Gastroesophageal sphincter (tissue), 4 donors: ENCODE measurements around the gene SLC37A1. TPM values are rescaled to one million over a fixed set of nuclear protein-coding genes. Genes with fewer than 3 reads are reported as not detected.

Experiments
- ATAC-seq: fragments of 150-250 bp; one replicate; pipeline ENCODE4 v1.9.1; 2016; ENCODE audit warnings: mild to moderate bottlenecking, moderate library complexity
- H3K27ac ChIP-seq, 4 donors: fragments of 200-600 bp; sonication (generic) in 3 of 4; 1 replicate in 3 of 4; 2 replicates in 1 of 4; pipeline ENCODE4 v1.5.1; 2016 to 2019
- H3K27me3 ChIP-seq: fragments of 200-600 bp; sonication (generic); one replicate; pipeline ENCODE4 v1.5.1; 2019
- H3K36me3 ChIP-seq, 2 donors: fragments of 200-600 bp; sonication (generic); one replicate each; pipeline ENCODE4 v1.5.1; 2019; ENCODE audit warnings: control low read depth in 1 of 2
- H3K4me1 ChIP-seq, 3 donors: fragments of 200-600 bp; sonication (generic); 1 replicate in 2 of 3; 2 replicates in 1 of 3; pipeline ENCODE4 v1.5.1; 2016 to 2019; ENCODE audit warnings: control low read depth in 2 of 3
- H3K4me3 ChIP-seq, 2 donors: fragments of 200-600 bp; sonication (generic); one replicate each; pipeline ENCODE4 v1.5.1; 2019; ENCODE audit warnings: mild to moderate bottlenecking in 1 of 2, moderate library complexity in 1 of 2
- H3K9me3 ChIP-seq, 3 donors: fragments of 200-600 bp; sonication (generic); one replicate each; pipeline ENCODE4 v1.5.1; 2017 to 2019; ENCODE audit warnings: control low read depth in 2 of 3
- EP300 ChIP-seq: sonication (generic); formaldehyde crosslinking; IDR thresholded peaks from one replicate; pipeline ENCODE4 v1.6.1; 2017; ENCODE audit warnings: antibody characterized with exemption, mild to moderate bottlenecking
- POLR2A ChIP-seq, 2 donors: fragments of 450-650 bp; IDR thresholded peaks; one replicate each; pipeline ENCODE4 v1.6.1; 2017; ENCODE audit warnings: antibody characterized with exemption in 2 of 2, mild to moderate bottlenecking in 2 of 2, moderate library complexity in 1 of 2
- POLR2AphosphoS5 ChIP-seq: sonication (generic); formaldehyde crosslinking; IDR thresholded peaks from one replicate; pipeline ENCODE4 v1.6.1; 2017; ENCODE audit warnings: antibody characterized with exemption
- WGBS, 2 donors: methylation state at CpG; one replicate each; pipeline ENCODE4 v1.1.5; 2018; ENCODE audit warnings: low coverage in 1 of 2; 5-methylcytosine and 5-hydroxymethylcytosine counted together
- total RNA-seq, 4 donors: library from RNA; depleted of rRNA; stranded (reverse); fragments of >200 nt; gene quantifications; one replicate each; pipeline ENCODE4 v1.1.0, GENCODE V29; 2016
- TF ChIP-seq, protein P1 (sequence below), 4 experiments: fragments of 200-600 bp in 2 of 4; fragments of 450-650 bp in 2 of 4; sonication (generic) in 1 of 4; IDR thresholded peaks; one replicate each; pipeline ENCODE4 v1.5.1; 2017 to 2019; ENCODE audit warnings: antibody characterized with exemption in 4 of 4, mild to moderate bottlenecking in 2 of 4, moderate library complexity in 2 of 4

The SLC37A1 gene
- total RNA-seq, 4 donors from 2014 or later: 3.7 to 7.8 (median 4.3) TPM

DNA sequence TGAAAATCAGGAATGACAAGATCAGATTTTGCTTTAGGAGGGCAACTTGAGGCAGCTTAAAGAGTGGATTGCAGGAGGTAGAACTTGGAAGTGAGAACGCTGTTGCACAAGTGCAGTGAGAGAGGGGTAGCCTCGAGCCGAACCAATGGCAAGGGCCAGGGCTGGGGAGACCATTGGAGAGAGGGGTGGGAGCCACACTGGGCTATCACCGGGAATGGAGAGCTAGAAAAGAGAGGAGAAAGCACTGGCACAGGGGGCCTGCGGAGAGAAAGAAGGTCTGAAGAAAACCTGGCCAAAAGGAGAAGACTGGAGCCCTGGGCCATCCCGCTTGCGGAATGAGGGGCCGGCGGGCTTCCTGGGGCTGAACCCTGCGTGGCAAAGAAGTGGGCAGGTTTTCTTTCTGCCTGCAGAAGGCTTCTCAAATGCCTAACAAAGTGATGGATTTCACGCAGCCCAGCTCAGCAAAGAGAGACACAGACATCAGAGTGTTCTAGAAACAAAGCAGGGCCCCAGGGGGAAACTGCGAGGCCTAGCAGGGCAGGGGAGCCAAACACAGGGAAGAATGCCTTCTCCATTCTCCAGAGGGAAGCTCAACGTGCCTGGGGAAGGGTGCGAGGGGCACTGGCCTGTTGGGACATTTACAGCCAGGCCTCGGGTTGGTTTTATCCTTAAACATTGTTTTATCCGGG is 1.2 kb upstream of the SLC37A1 start:
- Histone ChIP-seq H3K9me3 (no peaks in the 10 kb centered on the region), H3K27me3 (no peaks in the 10 kb centered on the region), H3K36me3 (no peaks in the 10 kb centered on the region), H3K27ac (peak overlapping the region in 2 of 4 donors; percentile 74 to 79), H3K4me3 (no peak overlapping the region), H3K4me1 (peaks cover 0 to 27% (median 3%) of the 10 kb centered on the region in 3 donors)
- TF ChIP-seq, protein P1, sequence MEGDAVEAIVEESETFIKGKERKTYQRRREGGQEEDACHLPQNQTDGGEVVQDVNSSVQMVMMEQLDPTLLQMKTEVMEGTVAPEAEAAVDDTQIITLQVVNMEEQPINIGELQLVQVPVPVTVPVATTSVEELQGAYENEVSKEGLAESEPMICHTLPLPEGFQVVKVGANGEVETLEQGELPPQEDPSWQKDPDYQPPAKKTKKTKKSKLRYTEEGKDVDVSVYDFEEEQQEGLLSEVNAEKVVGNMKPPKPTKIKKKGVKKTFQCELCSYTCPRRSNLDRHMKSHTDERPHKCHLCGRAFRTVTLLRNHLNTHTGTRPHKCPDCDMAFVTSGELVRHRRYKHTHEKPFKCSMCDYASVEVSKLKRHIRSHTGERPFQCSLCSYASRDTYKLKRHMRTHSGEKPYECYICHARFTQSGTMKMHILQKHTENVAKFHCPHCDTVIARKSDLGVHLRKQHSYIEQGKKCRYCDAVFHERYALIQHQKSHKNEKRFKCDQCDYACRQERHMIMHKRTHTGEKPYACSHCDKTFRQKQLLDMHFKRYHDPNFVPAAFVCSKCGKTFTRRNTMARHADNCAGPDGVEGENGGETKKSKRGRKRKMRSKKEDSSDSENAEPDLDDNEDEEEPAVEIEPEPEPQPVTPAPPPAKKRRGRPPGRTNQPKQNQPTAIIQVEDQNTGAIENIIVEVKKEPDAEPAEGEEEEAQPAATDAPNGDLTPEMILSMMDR (IDR thresholded peaks at IDR 0.05): no peak
- TF ChIP-seq EP300 (no peak), POLR2AphosphoS5 (no peak), POLR2A (IDR thresholded peaks at IDR 0.05) (no peak)
- WGBS, 2 donors: 91% methylated on average over 10 to 12 of the region's 16 CpGs
- ATAC-seq: no peak

DNA sequence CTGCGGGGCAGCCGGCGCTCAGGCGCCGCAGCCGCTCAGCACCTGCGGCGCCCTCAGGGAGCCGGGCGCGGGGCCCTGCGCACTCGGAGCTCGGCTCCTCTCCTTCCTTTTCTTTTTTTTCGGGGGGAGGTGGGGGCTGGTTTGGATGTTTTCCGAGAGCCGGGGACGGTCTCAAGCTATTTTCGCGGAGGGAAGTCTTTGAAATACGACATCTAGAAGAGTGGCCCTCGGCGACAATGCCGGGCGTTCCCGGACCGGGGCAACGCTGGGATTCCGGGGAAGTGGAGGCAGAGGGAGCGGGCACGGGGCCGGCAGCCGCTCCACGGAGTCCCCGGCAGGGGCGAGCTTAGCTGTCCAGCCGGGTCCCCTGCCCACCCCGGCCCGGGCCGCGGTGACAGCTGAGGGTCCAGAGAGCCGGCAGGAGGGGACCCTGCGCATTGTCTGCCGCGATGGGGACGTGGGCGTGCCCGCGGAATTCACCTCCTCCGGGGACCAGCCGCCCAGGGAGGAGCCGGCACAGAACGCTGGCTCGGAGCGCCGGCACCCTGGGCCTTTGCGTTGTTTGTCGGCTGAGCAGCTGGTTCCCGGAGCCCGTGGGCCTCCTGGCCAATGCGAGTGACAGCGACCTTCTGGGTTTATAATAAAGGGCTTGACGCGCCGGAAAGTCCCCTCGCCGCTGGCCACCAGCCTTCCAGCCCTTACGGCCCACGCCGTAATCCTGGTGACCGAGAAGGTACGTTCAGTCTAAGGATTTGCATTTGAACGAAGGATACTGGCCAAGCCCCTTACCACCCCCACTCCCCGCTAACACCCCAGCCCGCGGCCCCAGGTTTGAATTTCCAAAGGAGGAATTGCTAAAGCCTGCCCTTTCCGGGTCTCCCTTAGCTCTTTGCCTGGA is 582 bp downstream of the SLC37A1 start:
- H3K36me3 ChIP-seq: peaks cover 0 to 13% of the 10 kb centered on the region in 2 donors
- peak overlapping the region; percentile 61 to 86 for H3K4me3 ChIP-seq
- no peaks in the 10 kb centered on the region for H3K9me3 ChIP-seq
- TF ChIP-seq POLR2AphosphoS5 (no peak), POLR2A (IDR thresholded peaks at IDR 0.05) (peak in 1 of 2 donors; percentile 31)
- H3K27ac ChIP-seq: peak overlapping the region in 3 of 4 donors; percentile 74 to 80 (median 79)
- 0% methylated on average over 2 to 14 of the region's 77 CpGs for WGBS, 2 donors
- H3K27me3 ChIP-seq: no peaks in the 10 kb centered on the region
- peaks cover 0 to 27% (median 3%) of the 10 kb centered on the region in 3 donors for H3K4me1 ChIP-seq
- ATAC-seq: peak; percentile 72

DNA sequence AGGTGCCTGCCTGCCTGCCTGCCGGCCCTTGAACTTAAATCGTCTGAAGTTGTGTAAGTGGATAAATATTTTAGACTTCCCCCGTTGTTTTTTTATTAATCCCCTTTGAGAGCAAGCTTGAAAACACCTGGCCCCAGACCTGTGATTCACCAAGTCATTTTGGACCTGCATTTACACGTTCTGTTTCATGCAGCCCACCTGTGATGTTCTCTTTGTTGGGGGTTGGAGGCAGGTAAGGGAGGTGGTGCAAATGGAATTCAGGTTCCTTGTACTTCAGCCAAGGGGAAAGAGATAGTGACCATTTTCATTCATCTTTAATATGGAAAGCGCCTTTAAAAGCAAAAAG is 1.2 kb downstream of the SLC37A1 start:
- Histone ChIP-seq H3K27ac (peak overlapping the region in 2 of 4 donors; percentile 74 to 79), H3K27me3 (no peaks in the 10 kb centered on the region), H3K36me3 (peaks cover 0 to 19% of the 10 kb centered on the region in 2 donors), H3K4me3 (peak overlapping the region; percentile 61 to 86), H3K9me3 (no peaks in the 10 kb centered on the region), H3K4me1 (peaks cover 0 to 27% (median 3%) of the 10 kb centered on the region in 3 donors)
- no peak for ATAC-seq
- WGBS, 2 donors: 27 to 80% methylated on average over 1 to 4 of the region's 5 CpGs
- no peak for TF ChIP-seq POLR2AphosphoS5
- TF ChIP-seq, protein P1 (IDR thresholded peaks at IDR 0.05): no peak
- no peak for TF ChIP-seq POLR2A (IDR thresholded peaks at IDR 0.05)
- no peak for TF ChIP-seq EP300

DNA sequence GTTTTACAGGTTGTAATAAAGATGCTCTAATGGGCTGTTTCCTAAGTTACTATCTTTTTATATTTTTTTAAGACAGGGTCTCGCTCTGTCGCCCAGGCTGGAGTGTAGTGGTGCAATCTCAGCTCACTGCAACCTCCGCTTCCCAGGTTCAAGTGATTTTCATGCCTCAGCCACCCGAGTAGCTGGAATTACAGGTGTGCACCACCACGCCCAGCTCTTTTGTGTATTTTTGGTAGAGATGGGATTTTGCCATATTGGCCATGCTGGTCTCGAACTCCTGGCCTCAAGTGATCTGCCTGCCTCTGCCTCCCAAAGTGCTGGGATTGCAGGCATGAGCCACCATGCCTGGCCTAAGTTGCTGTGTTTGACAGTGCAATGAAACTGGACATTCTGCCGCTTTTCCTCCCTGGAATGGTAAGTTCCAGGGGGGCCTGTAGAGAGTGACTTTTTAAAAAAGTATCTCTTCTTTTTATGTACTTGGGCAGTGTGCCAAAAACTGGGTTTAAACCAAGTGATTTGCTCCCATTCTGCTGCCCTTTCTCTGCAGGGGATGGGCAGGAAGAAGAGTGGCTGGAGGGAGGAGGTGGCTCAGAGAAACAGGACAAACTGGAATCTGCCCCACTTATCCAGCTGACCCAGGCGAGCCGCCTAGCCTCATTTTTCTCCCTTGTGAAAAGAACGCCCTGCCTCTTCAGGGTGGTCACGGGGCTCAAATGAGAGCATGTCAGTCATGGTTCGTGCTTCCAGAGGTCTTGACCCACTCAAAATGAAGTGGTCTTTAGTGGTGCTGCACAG is 2.3 kb downstream of the SLC37A1 start:
- no peak overlapping the region for H3K4me3 ChIP-seq
- TF ChIP-seq EP300: no peak
- no peak for TF ChIP-seq POLR2A (IDR thresholded peaks at IDR 0.05)
- TF ChIP-seq, protein P1 (IDR thresholded peaks at IDR 0.05): no peak
- TF ChIP-seq POLR2AphosphoS5: no peak
- H3K27me3 ChIP-seq: no peaks in the 10 kb centered on the region
- H3K27ac ChIP-seq: no peak overlapping the region
- ATAC-seq: no peak
- H3K4me1 ChIP-seq: peaks cover 0 to 27% (median 3%) of the 10 kb centered on the region in 3 donors
- H3K36me3 ChIP-seq: peaks cover 0 to 21% of the 10 kb centered on the region in 2 donors
- no peaks in the 10 kb centered on the region for H3K9me3 ChIP-seq
- WGBS, 2 donors: 75 to 92% methylated on average over 2 to 6 of the region's 12 CpGs

DNA sequence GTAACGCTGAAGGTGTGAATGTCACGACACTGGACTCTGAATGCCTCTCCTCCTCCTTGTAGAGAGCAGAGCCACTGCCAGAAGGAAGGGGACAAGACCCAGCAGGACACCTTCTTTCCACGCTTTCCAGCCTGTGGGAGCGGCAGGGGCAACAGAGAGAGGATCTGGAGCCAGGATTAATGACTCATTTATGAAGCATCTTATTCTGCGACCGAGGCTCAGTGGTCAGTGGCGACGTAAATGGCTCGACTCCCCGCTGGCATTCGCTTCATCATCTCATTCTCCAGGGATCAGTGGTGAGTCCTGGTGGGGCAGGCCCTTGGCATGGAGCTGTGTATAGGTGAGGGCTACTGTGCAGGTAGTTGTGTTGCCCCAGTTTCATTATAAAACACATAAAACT is 4.6 kb downstream of the SLC37A1 start:
- Histone ChIP-seq H3K27ac (no peak overlapping the region), H3K4me3 (no peak overlapping the region), H3K4me1 (peaks cover 0 to 22% (median 3%) of the 10 kb centered on the region in 3 donors), H3K36me3 (peaks cover 0 to 32% of the 10 kb centered on the region in 2 donors), H3K9me3 (no peaks in the 10 kb centered on the region), H3K27me3 (no peaks in the 10 kb centered on the region)
- TF ChIP-seq EP300 (no peak), POLR2AphosphoS5 (no peak), POLR2A (IDR thresholded peaks at IDR 0.05) (no peak)
- TF ChIP-seq, protein P1 (IDR thresholded peaks at IDR 0.05): no peak
- no peak for ATAC-seq
- 90% methylated on average over 2 of the region's 11 CpGs; no CpG with 5 or more reads in 1 of the 2 donors for WGBS, 2 donors
